CD14-positive monocyte (primary cell): Measurements from ENCODE around the gene CNTRL. TPM values are rescaled to one million over a fixed set of nuclear protein-coding genes. Genes with fewer than 3 reads are reported as not detected.
A peak's percentile ranks its signal among the peaks of the same experiment; 100 is the strongest.

Experiments
- DNase-seq, 3 donors: peaks; one replicate each; pipeline ENCODE4 v3.0.0-alpha.2; 2011 to 2022
- H2AFZ ChIP-seq: 2 replicates; pipeline ENCODE4 v1.6.0; 2012; ENCODE audit warnings: mild to moderate bottlenecking, low read depth, low read length, inconsistent platforms; ENCODE audit not compliant: insufficient read depth, poor library complexity, severe bottlenecking
- H3K27ac ChIP-seq, 2 donors: 1 replicate in 1 of 2; 2 replicates in 1 of 2; pipeline ENCODE4 v1.5.1; 2012 to 2013; ENCODE audit warnings: low read length in 2 of 2, control low read depth in 1 of 2, inconsistent platforms in 1 of 2, low read depth in 1 of 2, mild to moderate bottlenecking in 1 of 2
- H3K27me3 ChIP-seq, 2 donors: one replicate each; pipeline versions ENCODE4 v1.6.0 to v1.6.1; 2011 to 2013; ENCODE audit warnings: low read length in 2 of 2; ENCODE audit not compliant: control insufficient read depth in 2 of 2, insufficient read depth in 2 of 2
- H3K36me3 ChIP-seq, 2 donors: replicated peaks in 1 of 2; 1 replicate in 1 of 2; 2 replicates in 1 of 2; pipeline versions ENCODE4 v1.5.1 to v1.6.1; 2012 to 2013; ENCODE audit warnings: low read length in 2 of 2, control low read depth in 1 of 2, inconsistent platforms in 1 of 2, mild to moderate bottlenecking in 1 of 2; ENCODE audit not compliant: insufficient read depth in 2 of 2, control insufficient read depth in 1 of 2
- H3K4me1 ChIP-seq, 2 donors: 1 replicate in 1 of 2; 2 replicates in 1 of 2; pipeline versions ENCODE4 v1.5.1 to v1.6.1; 2012 to 2013; ENCODE audit warnings: low read length in 2 of 2, control low read depth in 1 of 2, inconsistent platforms in 1 of 2, mild to moderate bottlenecking in 1 of 2, moderate library complexity in 1 of 2; ENCODE audit not compliant: insufficient read depth in 2 of 2, control insufficient read depth in 1 of 2
- H3K4me2 ChIP-seq: replicated peaks from 2 replicates; pipeline ENCODE3; 2012; ENCODE audit warnings: low read length, moderate library complexity, mild to moderate bottlenecking; ENCODE audit not compliant: poor library complexity, severe bottlenecking; ENCODE audit errors: extremely low read depth
- H3K4me3 ChIP-seq, 3 experiments: fragments of 200-600 bp in 1 of 3; sonication (generic) in 1 of 3; replicated peaks in 1 of 3; 1 replicate in 2 of 3; 2 replicates in 1 of 3; pipeline ENCODE4 v1.5.1; 2011 to 2013; ENCODE audit warnings: low read length in 3 of 3, mild to moderate bottlenecking in 3 of 3, control low read depth in 2 of 3, low read depth in 2 of 3, inconsistent platforms in 1 of 3, moderate library complexity in 1 of 3
- H3K79me2 ChIP-seq: 2 replicates; pipeline ENCODE4 v1.6.0; 2012; ENCODE audit warnings: mild to moderate bottlenecking, control low read depth, inconsistent platforms, low read length, moderate library complexity; ENCODE audit not compliant: insufficient read depth
- H3K9ac ChIP-seq: 2 replicates; pipeline ENCODE4 v1.6.0; 2017; ENCODE audit warnings: low read length, mild to moderate bottlenecking; ENCODE audit not compliant: insufficient read depth, poor library complexity, severe bottlenecking
- H3K9me3 ChIP-seq, 2 donors: replicated peaks in 1 of 2; 1 replicate in 1 of 2; 2 replicates in 1 of 2; pipeline versions ENCODE4 v1.5.1 to v1.6.1; 2012 to 2013; ENCODE audit warnings: low read length in 2 of 2, control low read depth in 1 of 2; ENCODE audit not compliant: control insufficient read depth in 1 of 2, insufficient read depth in 1 of 2
- H4K20me1 ChIP-seq: 2 replicates; pipeline ENCODE4 v1.6.0; 2012; ENCODE audit warnings: mild to moderate bottlenecking, low read length, control low read depth, moderate library complexity; ENCODE audit not compliant: insufficient read depth
- H3K27ac Mint-ChIP-seq, 7 donors: one replicate each; pipeline ENCODE4 v1.8.0; 2020; ENCODE audit warnings: mild to moderate bottlenecking in 7 of 7, mixed read lengths in 7 of 7, moderate library complexity in 6 of 7, inconsistent platforms in 2 of 7
- H3K27me3 Mint-ChIP-seq, 3 donors: one replicate each; pipeline ENCODE4 v1.8.0; 2021 to 2022; ENCODE audit warnings: low read depth in 3 of 3, mild to moderate bottlenecking in 3 of 3, mixed read lengths in 3 of 3, moderate library complexity in 3 of 3, inconsistent platforms in 1 of 3
- H3K36me3 Mint-ChIP-seq, 2 donors: one replicate each; pipeline ENCODE4 v1.8.0; 2020; ENCODE audit warnings: mixed read lengths in 2 of 2, inconsistent platforms in 1 of 2, mild to moderate bottlenecking in 1 of 2
- H3K4me1 Mint-ChIP-seq: one replicate; pipeline ENCODE4 v1.8.0; 2020; ENCODE audit warnings: mild to moderate bottlenecking, mixed read lengths
- H3K4me3 Mint-ChIP-seq, 2 donors: one replicate each; pipeline ENCODE4 v1.8.0; 2020; ENCODE audit warnings: mild to moderate bottlenecking in 2 of 2, mixed read lengths in 2 of 2, moderate library complexity in 1 of 2
- H3K9me3 Mint-ChIP-seq, 7 donors: one replicate each; pipeline ENCODE4 v1.8.0; 2020 to 2022; ENCODE audit warnings: mixed read lengths in 7 of 7, mild to moderate bottlenecking in 6 of 7, moderate library complexity in 6 of 7, inconsistent platforms in 2 of 7
- CTCF ChIP-seq: fragments of 200-600 bp; IDR thresholded peaks from one replicate; pipeline ENCODE4 v1.8.0; 2022; ENCODE audit warnings: antibody characterized with exemption, mild to moderate bottlenecking
- WGBS: methylation state at CpG from one replicate; pipeline ENCODE4 v1.1.5; 2013; ENCODE audit warnings: missing lambda C conversion rate; ENCODE audit not compliant: insufficient coverage; 5-methylcytosine and 5-hydroxymethylcytosine counted together
- intact Hi-C, 2 donors: fragments of 100-400 bp; cut with micrococcal nuclease; formaldehyde crosslinking; loops; one replicate each; pipeline versions ENCODE4 v1.15.0 to v1.15.1; 2023
- polyA plus RNA-seq, 3 donors: library from polyadenylated mRNA; depleted of rRNA in 1 of 3; unstranded in 2 of 3; stranded (reverse) in 1 of 3; fragments of 300-500 nt in 2 of 3; fragments of >200 nt in 1 of 3; fragmentation: Illumina TruSeq in 2 of 3; gene quantifications; 1 replicate in 2 of 3; 2 replicates in 1 of 3; pipeline ENCODE4 v1.2.3, GENCODE V29; 2012 to 2021

Gene CNTRL
- polyA plus RNA-seq, 3 donors = 3.9 to 26.8 (median 4.8) TPM

GRCh38 chr9:121059513-121059912 lies 15.2 kb upstream of the CNTRL start:
- Histone ChIP-seq H3K36me3 (peaks cover 0 to 7% of the 10 kb centered on the region in 2 donors), H3K9ac (no peak overlapping the region), H3K79me2 (no peaks in the 10 kb centered on the region), H3K4me1 (no peaks in the 10 kb centered on the region), H3K9me3 (no peaks in the 10 kb centered on the region), H2AFZ (no peak overlapping the region), H3K4me2 (no peak overlapping the region), H3K27ac (no peak overlapping the region), H3K4me3 (no peak overlapping the region), H4K20me1 (no peaks in the 10 kb centered on the region), H3K27me3 (no peaks in the 10 kb centered on the region)
- intact Hi-C loops = loop anchor here in 1 of 2 donors (5.0 kb wide), 1 partner anchor 302 kb away; no protein-coding TSS in a partner anchor
- Mint-ChIP-seq H3K9me3 (peaks cover 0 to 5% (median 3%) of the 10 kb centered on the region in 7 donors), H3K36me3 (peaks cover 10 to 27% of the 10 kb centered on the region in 2 donors), H3K4me1 (peaks cover 13% of the 10 kb centered on the region), H3K27ac (no peak overlapping the region), H3K4me3 (no peak overlapping the region), H3K27me3 (no peaks in the 10 kb centered on the region)
- DNase-seq = no peak
- no peak for TF ChIP-seq CTCF
- WGBS = 40% methylated on average over 1 of the region's 6 CpGs

- 0% methylated on average over 1 of the region's 6 CpGs for WGBS
- intact Hi-C loops = loop anchor here (5.0 to 10.0 kb wide), 2 partner anchors 303 to 315 kb away; no protein-coding TSS in a partner anchor
- H3K4me2 ChIP-seq = peak overlapping the region; percentile 19
- peaks cover 0 to 7% of the 10 kb centered on the region in 2 donors for H3K36me3 ChIP-seq
- Mint-ChIP-seq H3K9me3 (peaks cover 0 to 5% (median 3%) of the 10 kb centered on the region in 7 donors), H3K27me3 (no peaks in the 10 kb centered on the region), H3K4me1 (peaks cover 13% of the 10 kb centered on the region), H3K4me3 (no peak overlapping the region), H3K27ac (no peak overlapping the region), H3K36me3 (peaks cover 10 to 26% of the 10 kb centered on the region in 2 donors)
- peak; percentile 87 for TF ChIP-seq CTCF
- no peak overlapping the region for H3K9ac ChIP-seq
- no peaks in the 10 kb centered on the region for H3K27me3 ChIP-seq
- H3K4me1 ChIP-seq = no peaks in the 10 kb centered on the region
- peak overlapping the region; percentile 52 for H2AFZ ChIP-seq
- H3K79me2 ChIP-seq = no peaks in the 10 kb centered on the region
- DNase-seq = peak; percentile 45 to 75 (median 58)
- no peak overlapping the region for H3K4me3 ChIP-seq
- no peaks in the 10 kb centered on the region for H4K20me1 ChIP-seq
- H3K27ac ChIP-seq = no peak overlapping the region
- H3K9me3 ChIP-seq = no peaks in the 10 kb centered on the region
Measured at GRCh38 chr9:121059998-121060636, 14.6 kb upstream of the CNTRL start.
